ENCODE results near the gene MRM3.
"Not testable (repeated sequence)": the region's sequence is repeated elsewhere in the genome, so short reads cannot be mapped to it uniquely, and the experiment has no call there.

MRM3 gene

DNA sequence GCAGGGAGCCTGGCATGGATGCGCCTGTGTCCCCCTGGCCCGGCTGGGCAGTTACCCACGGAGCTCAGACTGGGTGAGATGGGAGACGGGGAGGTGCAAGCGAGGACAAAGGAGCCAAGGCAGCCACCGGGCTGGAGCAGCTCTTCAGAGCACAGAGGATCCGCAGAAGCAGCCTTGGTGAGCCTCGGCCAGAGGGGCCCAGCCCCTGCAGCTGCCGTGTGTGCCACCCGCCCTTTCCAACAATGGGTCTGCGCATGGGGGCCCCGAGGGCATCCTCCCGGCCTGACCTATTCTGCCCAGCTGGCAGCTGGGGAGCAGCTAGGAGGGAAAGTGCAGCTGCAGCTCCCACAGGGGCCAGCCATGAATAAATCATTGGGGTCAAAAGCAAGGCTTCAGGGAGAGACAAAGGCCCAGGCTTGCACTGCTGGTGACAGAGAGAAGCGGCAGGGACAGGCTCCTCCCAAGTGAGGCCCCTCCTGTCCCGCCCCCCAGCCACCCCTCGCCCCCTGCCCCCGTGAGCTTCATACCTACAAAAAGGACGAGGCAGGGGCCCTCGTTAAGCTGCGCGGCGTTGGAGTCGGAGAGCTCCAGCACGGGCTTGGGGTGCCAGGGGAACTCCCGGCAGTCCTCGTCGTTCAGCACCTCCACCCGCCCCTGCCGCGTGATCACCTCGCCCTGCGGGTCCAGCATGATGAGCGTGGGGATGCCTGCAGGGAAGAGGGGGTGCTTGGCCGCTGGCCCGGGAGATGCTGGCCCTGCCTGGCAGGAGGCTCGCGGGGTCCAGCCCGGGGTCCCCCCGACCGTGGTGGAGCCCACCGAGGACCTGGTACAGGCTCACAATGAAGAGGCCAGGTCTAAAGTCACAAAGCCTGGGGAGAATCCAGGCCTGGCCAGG lies 22.6 kb downstream of the MRM3 start:
- Histone ChIP-seq H3K79me1 (ENCODE audit: low read depth, low read length) (peaks cover 14% of the 10 kb centered on the region), H3K23ac (ENCODE audit: low read depth, low read length, poor library complexity) (peak overlapping the region; percentile 80), H3K18ac (ENCODE audit: low read length) (peak overlapping the region; percentile 94), H3K4ac (ENCODE audit: low read length) (peak overlapping the region; percentile 77), H4K8ac (ENCODE audit: low read depth, low read length) (peak overlapping the region; percentile 5), H3K9me3 (replicated peaks in 1 of 2; ENCODE audit: control insufficient read depth in 2 of 2, insufficient read depth in 1 of 2, low read depth in 1 of 2, low read length in 2 of 2) (no peaks in the 10 kb centered on the region), H2BK12ac (ENCODE audit: low read length) (peak overlapping the region; percentile 88), H4K91ac (ENCODE audit: low read depth, low read length, poor library complexity) (no peak overlapping the region), H2BK120ac (ENCODE audit: low read depth, low read length) (no peak overlapping the region), H3K9ac (ENCODE audit: low read depth, low read length, poor library complexity) (peak overlapping the region; percentile 77), H3K14ac (ENCODE audit: low read length) (no peak overlapping the region), H2AFZ (ENCODE audit: low read length) (peak overlapping the region; percentile 55), H3K27ac (replicated peaks; ENCODE audit: low read length) (peak overlapping the region; percentile 45), H3K27me3 (ENCODE audit: control insufficient read depth in 3 of 3, insufficient read depth in 3 of 3, low read depth in 1 of 3, low read length in 3 of 3) (no peaks in the 10 kb centered on the region), H3K4me1 (ENCODE audit: control insufficient read depth in 2 of 2, insufficient read depth in 1 of 2, low read depth in 1 of 2, low read length in 2 of 2) (peaks cover 17 to 35% of the 10 kb centered on the region in 2 donors), H2BK15ac (ENCODE audit: low read length) (no peak overlapping the region), H3K36me3 (replicated peaks in 1 of 2; ENCODE audit: control insufficient read depth in 2 of 2, insufficient read depth in 2 of 2, low read length in 2 of 2) (peaks cover 20 to 65% of the 10 kb centered on the region in 2 donors), H3K4me3 (ENCODE audit: low read length in 2 of 2) (no peak overlapping the region), H2BK5ac (ENCODE audit: low read length) (no peak overlapping the region), H2AK5ac (ENCODE audit: low read depth, low read length) (peak overlapping the region; percentile 3), H3K4me2 (ENCODE audit: insufficient read depth, low read length, poor library complexity, severe bottlenecking) (no peak overlapping the region)
- no CpG with 5 or more reads among the region's 41 CpGs for WGBS, 2 donors (ENCODE audit: extremely low coverage in 2 of 2, insufficient read length in 2 of 2, insufficient replicate concordance in 1 of 2)
- DNase-seq (ENCODE audit: low spot score), result no peak

DNA sequence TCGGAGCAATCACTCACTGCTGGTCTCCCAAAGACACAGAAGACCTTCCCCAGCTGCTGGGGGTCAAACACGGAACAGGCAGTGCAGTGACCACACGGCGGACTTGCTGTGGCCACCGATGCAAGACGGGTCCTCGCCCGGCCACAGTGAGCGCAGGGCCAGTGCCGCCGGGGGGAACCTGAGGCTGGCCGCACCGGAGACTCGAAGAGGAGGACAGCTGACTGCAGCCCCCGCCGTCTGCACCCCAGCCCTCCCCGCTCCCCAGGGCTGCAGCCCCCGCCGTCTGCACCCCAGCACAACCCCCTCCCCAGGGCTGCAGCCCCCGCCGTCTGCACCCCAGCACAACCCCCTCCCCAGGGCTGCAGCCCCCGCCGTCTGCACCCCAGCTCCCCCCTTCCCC lies 23.7 kb downstream of the MRM3 start:
- H2BK120ac ChIP-seq (ENCODE audit: low read depth, low read length); H2AFZ ChIP-seq (ENCODE audit: low read length); H3K27me3 ChIP-seq (ENCODE audit: control insufficient read depth in 3 of 3, insufficient read depth in 3 of 3, low read depth in 1 of 3, low read length in 3 of 3); H2BK15ac ChIP-seq (ENCODE audit: low read length); H3K4me3 ChIP-seq (ENCODE audit: low read length in 2 of 2); H3K27ac ChIP-seq (replicated peaks; ENCODE audit: low read length); H4K8ac ChIP-seq (ENCODE audit: low read depth, low read length); H3K4me2 ChIP-seq (ENCODE audit: insufficient read depth, low read length, poor library complexity, severe bottlenecking); H3K14ac ChIP-seq (ENCODE audit: low read length); H2AK5ac ChIP-seq (ENCODE audit: low read depth, low read length); H3K4ac ChIP-seq (ENCODE audit: low read length); DNase-seq (ENCODE audit: low spot score); H3K9ac ChIP-seq (ENCODE audit: low read depth, low read length, poor library complexity); H3K23ac ChIP-seq (ENCODE audit: low read depth, low read length, poor library complexity); H4K91ac ChIP-seq (ENCODE audit: low read depth, low read length, poor library complexity); H3K9me3 ChIP-seq (replicated peaks in 1 of 2; ENCODE audit: control insufficient read depth in 2 of 2, insufficient read depth in 1 of 2, low read depth in 1 of 2, low read length in 2 of 2); H2BK12ac ChIP-seq (ENCODE audit: low read length): not testable (repeated sequence)
- Histone ChIP-seq H3K79me1 (ENCODE audit: low read depth, low read length) (peaks cover 15% of the 10 kb centered on the region), H3K18ac (ENCODE audit: low read length) (peak overlapping the region; percentile 8), H2BK5ac (ENCODE audit: low read length) (peak overlapping the region; percentile 39), H3K36me3 (replicated peaks in 1 of 2; ENCODE audit: control insufficient read depth in 2 of 2, insufficient read depth in 2 of 2, low read length in 2 of 2) (peaks cover 18 to 63% of the 10 kb centered on the region in 2 donors), H3K4me1 (ENCODE audit: control insufficient read depth in 2 of 2, insufficient read depth in 1 of 2, low read depth in 1 of 2, low read length in 2 of 2) (peaks cover 17 to 35% of the 10 kb centered on the region in 2 donors)
- WGBS, 2 donors (ENCODE audit: extremely low coverage in 2 of 2, insufficient read length in 2 of 2, insufficient replicate concordance in 1 of 2), result no CpG with 5 or more reads among the region's 23 CpGs

DNA sequence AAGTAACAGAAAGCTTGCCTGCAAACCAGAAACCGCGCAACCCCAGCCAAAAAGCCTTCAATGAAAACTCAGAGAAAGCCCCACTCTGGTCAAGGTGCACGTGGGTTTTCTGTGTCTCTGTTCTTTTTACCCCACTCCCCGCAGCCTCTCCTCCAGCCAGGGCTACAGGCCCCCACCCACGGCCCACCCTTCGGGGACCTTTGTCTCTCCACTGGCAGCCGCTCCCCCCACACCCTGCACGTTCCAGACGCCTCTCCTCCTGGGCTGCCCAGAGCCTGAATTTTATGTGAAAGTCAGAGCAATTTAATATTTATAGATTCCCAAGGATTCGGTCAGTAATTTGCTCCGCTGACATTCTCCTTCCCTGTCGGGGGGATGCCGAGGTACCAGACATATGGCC lies 24.2 kb downstream of the MRM3 start:
- Histone ChIP-seq H2BK15ac (ENCODE audit: low read length) (no peak overlapping the region), H3K4me1 (ENCODE audit: control insufficient read depth in 2 of 2, insufficient read depth in 1 of 2, low read depth in 1 of 2, low read length in 2 of 2) (peaks cover 17 to 35% of the 10 kb centered on the region in 2 donors), H3K79me1 (ENCODE audit: low read depth, low read length) (peaks cover 15% of the 10 kb centered on the region), H2BK120ac (ENCODE audit: low read depth, low read length) (no peak overlapping the region), H3K27ac (replicated peaks; ENCODE audit: low read length) (no peak overlapping the region), H2BK5ac (ENCODE audit: low read length) (no peak overlapping the region), H3K9me3 (replicated peaks in 1 of 2; ENCODE audit: control insufficient read depth in 2 of 2, insufficient read depth in 1 of 2, low read depth in 1 of 2, low read length in 2 of 2) (no peaks in the 10 kb centered on the region), H2AFZ (ENCODE audit: low read length) (no peak overlapping the region), H3K27me3 (ENCODE audit: control insufficient read depth in 3 of 3, insufficient read depth in 3 of 3, low read depth in 1 of 3, low read length in 3 of 3) (no peaks in the 10 kb centered on the region), H3K4me3 (ENCODE audit: low read length in 2 of 2) (no peak overlapping the region), H4K91ac (ENCODE audit: low read depth, low read length, poor library complexity) (no peak overlapping the region), H4K8ac (ENCODE audit: low read depth, low read length) (no peak overlapping the region), H3K14ac (ENCODE audit: low read length) (no peak overlapping the region), H3K36me3 (replicated peaks in 1 of 2; ENCODE audit: control insufficient read depth in 2 of 2, insufficient read depth in 2 of 2, low read length in 2 of 2) (peaks cover 17 to 64% of the 10 kb centered on the region in 2 donors), H3K4ac (ENCODE audit: low read length) (no peak overlapping the region), H3K18ac (ENCODE audit: low read length) (no peak overlapping the region), H3K9ac (ENCODE audit: low read depth, low read length, poor library complexity) (no peak overlapping the region), H2AK5ac (ENCODE audit: low read depth, low read length) (peak overlapping the region; percentile 63), H3K4me2 (ENCODE audit: insufficient read depth, low read length, poor library complexity, severe bottlenecking) (no peak overlapping the region), H2BK12ac (ENCODE audit: low read length) (no peak overlapping the region), H3K23ac (ENCODE audit: low read depth, low read length, poor library complexity) (peak overlapping the region; percentile 31)
- WGBS, 2 donors (ENCODE audit: extremely low coverage in 2 of 2, insufficient read length in 2 of 2, insufficient replicate concordance in 1 of 2), result no CpG with 5 or more reads among the region's 13 CpGs
- DNase-seq (ENCODE audit: low spot score), result no peak

GRCh38 chr17:806781-807522 lies 24.8 kb downstream of the MRM3 start:
- WGBS, 2 donors (ENCODE audit: extremely low coverage in 2 of 2, insufficient read length in 2 of 2, insufficient replicate concordance in 1 of 2), result no CpG with 5 or more reads among the region's 33 CpGs
- H3K27me3 ChIP-seq (ENCODE audit: control insufficient read depth in 3 of 3, insufficient read depth in 3 of 3, low read depth in 1 of 3, low read length in 3 of 3), result no peaks in the 10 kb centered on the region
- peaks cover 17 to 35% of the 10 kb centered on the region in 2 donors for H3K4me1 ChIP-seq (ENCODE audit: control insufficient read depth in 2 of 2, insufficient read depth in 1 of 2, low read depth in 1 of 2, low read length in 2 of 2)
- H3K4me3 ChIP-seq (ENCODE audit: low read length in 2 of 2), result no peak overlapping the region
- peak overlapping the region; percentile 31 for H3K23ac ChIP-seq (ENCODE audit: low read depth, low read length, poor library complexity)
- H2BK5ac ChIP-seq (ENCODE audit: low read length), result peak overlapping the region; percentile 94
- H4K91ac ChIP-seq (ENCODE audit: low read depth, low read length, poor library complexity), result no peak overlapping the region
- no peak overlapping the region for H2BK120ac ChIP-seq (ENCODE audit: low read depth, low read length)
- H3K36me3 ChIP-seq (replicated peaks in 1 of 2; ENCODE audit: control insufficient read depth in 2 of 2, insufficient read depth in 2 of 2, low read length in 2 of 2), result peaks cover 14 to 60% of the 10 kb centered on the region in 2 donors
- peaks cover 15% of the 10 kb centered on the region for H3K79me1 ChIP-seq (ENCODE audit: low read depth, low read length)
- no peak for DNase-seq (ENCODE audit: low spot score)
- peak overlapping the region; percentile 43 for H4K8ac ChIP-seq (ENCODE audit: low read depth, low read length)
- peak overlapping the region; percentile 44 for H3K9ac ChIP-seq (ENCODE audit: low read depth, low read length, poor library complexity)
- peak overlapping the region; percentile 63 for H2AK5ac ChIP-seq (ENCODE audit: low read depth, low read length)
- H3K4me2 ChIP-seq (ENCODE audit: insufficient read depth, low read length, poor library complexity, severe bottlenecking), result no peak overlapping the region
- H2BK15ac ChIP-seq (ENCODE audit: low read length), result no peak overlapping the region
- no peak overlapping the region for H2AFZ ChIP-seq (ENCODE audit: low read length)
- H3K9me3 ChIP-seq (replicated peaks in 1 of 2; ENCODE audit: control insufficient read depth in 2 of 2, insufficient read depth in 1 of 2, low read depth in 1 of 2, low read length in 2 of 2), result no peaks in the 10 kb centered on the region
- peak overlapping the region; percentile 76 for H3K18ac ChIP-seq (ENCODE audit: low read length)
- H3K4ac ChIP-seq (ENCODE audit: low read length), result no peak overlapping the region
- no peak overlapping the region for H3K14ac ChIP-seq (ENCODE audit: low read length)
- no peak overlapping the region for H3K27ac ChIP-seq (replicated peaks; ENCODE audit: low read length)
- H2BK12ac ChIP-seq (ENCODE audit: low read length), result no peak overlapping the region
